Activated CD4-positive, alpha-beta T cell treated with anti-CD3 and anti-CD28 coated beads, Interleukin-2, amount 10 ng/mL, durations not matched to agents 24 days and 14 days (primary cell): ENCODE results near the gene PRRT1. TPM values are rescaled to one million over a fixed set of nuclear protein-coding genes. Genes with fewer than 3 reads are reported as not detected.
A peak's percentile ranks its signal among the peaks of the same experiment; 100 is the strongest.

Source experiments
- DNase-seq: peaks from one replicate; pipeline ENCODE4 v3.0.0; 2022
- H3K27ac Mint-ChIP-seq: one replicate; pipeline ENCODE4 v1.8.0; 2022; ENCODE audit warnings: mild to moderate bottlenecking, mixed read lengths
- H3K27me3 Mint-ChIP-seq: one replicate; pipeline ENCODE4 v1.8.0; 2022; ENCODE audit warnings: mixed read lengths
- H3K36me3 Mint-ChIP-seq: one replicate; pipeline ENCODE4 v1.8.0; 2022; ENCODE audit warnings: low read depth, mild to moderate bottlenecking, mixed read lengths
- H3K4me1 Mint-ChIP-seq: one replicate; pipeline ENCODE4 v1.8.0; 2021; ENCODE audit warnings: mixed read lengths
- H3K4me3 Mint-ChIP-seq: one replicate; pipeline ENCODE4 v1.8.0; 2022; ENCODE audit warnings: mild to moderate bottlenecking, moderate library complexity, mixed read lengths
- H3K9me3 Mint-ChIP-seq: one replicate; pipeline ENCODE4 v1.8.0; 2021; ENCODE audit warnings: mixed read lengths
- intact Hi-C: fragments of 100-400 bp; cut with micrococcal nuclease; formaldehyde crosslinking; loops from one replicate; pipeline ENCODE4 v1.15.1; 2023
- total RNA-seq: library from RNA; stranded (reverse); gene quantifications from 2 replicates; pipeline ENCODE4 v1.2.3, GENCODE V29; 2022

Gene PRRT1
- total RNA-seq, 1 donor from 2014 or later, result 0.35 TPM

GRCh38 chr6:32158052-32158451 is 6.3 kb upstream of the PRRT1 start:
- H3K27me3 Mint-ChIP-seq, result peaks cover 3% of the 10 kb centered on the region
- peaks cover 13% of the 10 kb centered on the region for H3K4me1 Mint-ChIP-seq
- intact Hi-C loops, result loop anchor here (10.0 kb wide), 1 partner anchor 113 kb away; no protein-coding TSS in a partner anchor
- H3K9me3 Mint-ChIP-seq, result no peaks in the 10 kb centered on the region
- no peak for DNase-seq
- no peak overlapping the region for H3K4me3 Mint-ChIP-seq
- no peak overlapping the region for H3K27ac Mint-ChIP-seq
- peaks cover 8% of the 10 kb centered on the region for H3K36me3 Mint-ChIP-seq

GRCh38 chr6:32156891-32157290 is 5.2 kb upstream of the PRRT1 start:
- intact Hi-C loops, result loop anchor here (10.0 kb wide), 1 partner anchor 112 kb away; no protein-coding TSS in a partner anchor

GRCh38 chr6:32154514-32155161 is 2.9 kb upstream of the PRRT1 start:
- H3K9me3 Mint-ChIP-seq, result no peaks in the 10 kb centered on the region
- H3K4me1 Mint-ChIP-seq, result peaks cover 27% of the 10 kb centered on the region
- H3K36me3 Mint-ChIP-seq, result peaks cover 8% of the 10 kb centered on the region
- intact Hi-C loops, result loop anchor here (1.0 to 10.0 kb wide), 6 partner anchors 22 to 110 kb away; partner anchors contain the start of genes AGPAT1 and ATF6B
- H3K27me3 Mint-ChIP-seq, result peaks cover 29% of the 10 kb centered on the region
- DNase-seq, result peak; percentile 90
- peak overlapping the region; percentile 84 for H3K4me3 Mint-ChIP-seq
- peak overlapping the region; percentile 72 for H3K27ac Mint-ChIP-seq

More at GRCh38 chr6:32156891-32157290, 5.2 kb upstream of the PRRT1 start:
- H3K27ac Mint-ChIP-seq, result no peak overlapping the region
- peaks cover 14% of the 10 kb centered on the region for H3K27me3 Mint-ChIP-seq
- no peak overlapping the region for H3K4me3 Mint-ChIP-seq
- peaks cover 19% of the 10 kb centered on the region for H3K4me1 Mint-ChIP-seq
- no peaks in the 10 kb centered on the region for H3K9me3 Mint-ChIP-seq
- DNase-seq, result no peak
- peaks cover 8% of the 10 kb centered on the region for H3K36me3 Mint-ChIP-seq

- DNase-seq, result peak; percentile 89
- Mint-ChIP-seq H3K4me3 (peak within 1 kb of the TSS; percentile 84), H3K36me3 (peaks cover 8% of the 10 kb centered on the region), H3K9me3 (no peaks in the 10 kb centered on the region), H3K27ac (peak within 1 kb of the TSS; percentile 72), H3K4me1 (peaks cover 31% of the 10 kb centered on the region), H3K27me3 (peaks cover 34% of the 10 kb centered on the region)
- intact Hi-C loops, result loop anchor here (1.0 to 10.0 kb wide), 6 partner anchors 22 to 109 kb away; partner anchors contain the start of genes AGPAT1 and ATF6B
Measured at GRCh38 chr6:32153564-32154513, 2.1 kb upstream of the PRRT1 start, which contains the start of gene PPT2. TSS of gene PPT2 (plus strand) at chr6:32154141. CDS start at chr6:32154595, 454 bp downstream.

- Mint-ChIP-seq H3K4me3 (peak overlapping the region; percentile 66), H3K36me3 (peaks cover 7% of the 10 kb centered on the region), H3K4me1 (peaks cover 38% of the 10 kb centered on the region), H3K27ac (peak overlapping the region; percentile 35), H3K27me3 (peaks cover 42% of the 10 kb centered on the region), H3K9me3 (no peaks in the 10 kb centered on the region)
- DNase-seq, result no peak
- intact Hi-C loops, result loop anchor here (10.0 kb wide), 1 partner anchor 108 kb away; no protein-coding TSS in a partner anchor
Measured at GRCh38 chr6:32152769-32153563, 1.2 kb upstream of the PRRT1 start.

GRCh38 chr6:32151181-32151862 is 417 bp downstream of the PRRT1 start:
- DNase-seq, result no peak
- intact Hi-C loops, result loop anchor here (10.0 kb wide), 1 partner anchor 107 kb away; no protein-coding TSS in a partner anchor
- H3K36me3 Mint-ChIP-seq, result no peaks in the 10 kb centered on the region
- H3K4me1 Mint-ChIP-seq, result peaks cover 39% of the 10 kb centered on the region
- no peak overlapping the region for H3K27ac Mint-ChIP-seq
- H3K27me3 Mint-ChIP-seq, result peaks cover 59% of the 10 kb centered on the region
- no peaks in the 10 kb centered on the region for H3K9me3 Mint-ChIP-seq
- H3K4me3 Mint-ChIP-seq, result peak overlapping the region; percentile 41

- no peak overlapping the region for H3K27ac Mint-ChIP-seq
- H3K27me3 Mint-ChIP-seq, result peaks cover 66% of the 10 kb centered on the region
- intact Hi-C loops, result loop anchor here (10.0 kb wide), 1 partner anchor 105 kb away; no protein-coding TSS in a partner anchor
- peaks cover 35% of the 10 kb centered on the region for H3K4me1 Mint-ChIP-seq
- H3K4me3 Mint-ChIP-seq, result peak overlapping the region; percentile 13
- DNase-seq, result no peak
- no peaks in the 10 kb centered on the region for H3K9me3 Mint-ChIP-seq
- no peaks in the 10 kb centered on the region for H3K36me3 Mint-ChIP-seq
Measured at GRCh38 chr6:32149932-32150870, 1.5 kb downstream of the PRRT1 start.

- peak overlapping the region; percentile 86 for H3K4me3 Mint-ChIP-seq
- DNase-seq, result no peak
- no peaks in the 10 kb centered on the region for H3K9me3 Mint-ChIP-seq
- peak overlapping the region; percentile 55 for H3K27ac Mint-ChIP-seq
- H3K27me3 Mint-ChIP-seq, result peaks cover 69% of the 10 kb centered on the region
- peaks cover 29% of the 10 kb centered on the region for H3K4me1 Mint-ChIP-seq
- intact Hi-C loops, result no loop called here
- H3K36me3 Mint-ChIP-seq, result no peaks in the 10 kb centered on the region
Measured at GRCh38 chr6:32149092-32149755, 2.5 kb downstream of the PRRT1 start.

GRCh38 chr6:32148289-32149091 is 3.2 kb downstream of the PRRT1 start:
- intact Hi-C loops, result no loop called here
- H3K36me3 Mint-ChIP-seq, result no peaks in the 10 kb centered on the region
- H3K27ac Mint-ChIP-seq, result peak overlapping the region; percentile 55
- peaks cover 69% of the 10 kb centered on the region for H3K27me3 Mint-ChIP-seq
- H3K4me1 Mint-ChIP-seq, result peaks cover 29% of the 10 kb centered on the region
- H3K9me3 Mint-ChIP-seq, result no peaks in the 10 kb centered on the region
- DNase-seq, result peak; percentile 93
- peak overlapping the region; percentile 86 for H3K4me3 Mint-ChIP-seq

- H3K4me3 Mint-ChIP-seq, result no peak overlapping the region
- intact Hi-C loops, result no loop called here
Measured at GRCh38 chr6:32147401-32148132, 4.2 kb downstream of the PRRT1 start.

More at GRCh38 chr6:32147401-32148132, 4.2 kb downstream of the PRRT1 start:
- no peaks in the 10 kb centered on the region for H3K36me3 Mint-ChIP-seq
- H3K4me1 Mint-ChIP-seq, result peaks cover 22% of the 10 kb centered on the region
- H3K27ac Mint-ChIP-seq, result no peak overlapping the region
- no peaks in the 10 kb centered on the region for H3K9me3 Mint-ChIP-seq
- H3K27me3 Mint-ChIP-seq, result peaks cover 61% of the 10 kb centered on the region
- DNase-seq, result no peak
